CD1c-positive myeloid dendritic cell (primary cell): ENCODE data around the gene TRIM32.
A peak's percentile ranks its signal among the peaks of the same experiment; 100 is the strongest.

ENCODE experiments used
- DNase-seq: peaks from one replicate; pipeline ENCODE4 v3.0.0-alpha.2; 2016; ENCODE audit errors: extremely low spot score

TRIM32 gene

GRCh38 chr9:116687074-116687753, at the start of gene TRIM32:
TSS of gene TRIM32 (plus strand) at chr9:116687305. CDS start at chr9:116697743, 10,438 bp downstream.
- DNase-seq: peak; percentile 89

GRCh38 chr9:116639251-116639741, 47.8 kb upstream of the TRIM32 start:
- no peak for DNase-seq

GRCh38 chr9:116641292-116642059, 45.6 kb upstream of the TRIM32 start:
- DNase-seq: no peak

GRCh38 chr9:116643691-116644090, 43.4 kb upstream of the TRIM32 start:
- no peak for DNase-seq

GRCh38 chr9:116644091-116644688, 42.9 kb upstream of the TRIM32 start:
- no peak for DNase-seq

GRCh38 chr9:116646661-116647514, 40.2 kb upstream of the TRIM32 start:
- DNase-seq: peak; percentile 6

- DNase-seq: no peak
Measured at GRCh38 chr9:116647515-116647809, 39.6 kb upstream of the TRIM32 start.

- no peak for DNase-seq
Measured at GRCh38 chr9:116653348-116654058, 33.6 kb upstream of the TRIM32 start.

GRCh38 chr9:116654059-116654355, 33.1 kb upstream of the TRIM32 start:
- DNase-seq: no peak

- DNase-seq: no peak
Measured at GRCh38 chr9:116656501-116656971, 30.6 kb upstream of the TRIM32 start.

- no peak for DNase-seq
Measured at GRCh38 chr9:116656977-116657376, 30.1 kb upstream of the TRIM32 start.

GRCh38 chr9:116658265-116658664, 28.8 kb upstream of the TRIM32 start:
- no peak for DNase-seq

- DNase-seq: peak; percentile 55
Measured at GRCh38 chr9:116661037-116661954, 25.8 kb upstream of the TRIM32 start.

- DNase-seq: no peak
Measured at GRCh38 chr9:116662646-116663310, 24.3 kb upstream of the TRIM32 start.

- no peak for DNase-seq
Measured at GRCh38 chr9:116663581-116663980, 23.5 kb upstream of the TRIM32 start.

- DNase-seq: no peak
Measured at GRCh38 chr9:116668970-116669695, 18.0 kb upstream of the TRIM32 start.

- peak; percentile 47 for DNase-seq
Measured at GRCh38 chr9:116671605-116672004, 15.5 kb upstream of the TRIM32 start.

- DNase-seq: no peak
Measured at GRCh38 chr9:116673375-116673774, 13.7 kb upstream of the TRIM32 start.
